Measurements from ENCODE around the gene EFHD1.

- TF ChIP-seq CREB1 (CRISPR knock-in tag; IDR thresholded peaks at IDR 0.05; ENCODE audit: low read depth) (no peak), CTCF (conservative IDR thresholded peaks at IDR 0.05; ENCODE audit: low read depth in 2 of 2) (no peak), POLR2AphosphoS5 (IDR thresholded peaks at IDR 0.05; ENCODE audit: low read depth) (no peak), EZH2phosphoT487 (IDR thresholded peaks at IDR 0.05; ENCODE audit: unreplicated experiment) (no peak)
Observed at GRCh38 chr2:232672588-232672987, 39.2 kb downstream of the EFHD1 start.

Data from GM23338 (cell line).